K562 (cell line): ENCODE data around the gene PREX1. TPM values are rescaled to one million over a fixed set of nuclear protein-coding genes. Genes with fewer than 3 reads are reported as not detected.

Experiments
- ATAC-seq: fragments of 200-7000 bp; cut with Tn5 transposase; 3 replicates; pipeline ENCODE4 v1.9.1; 2020; ENCODE audit warnings: moderate library complexity
- BruUV-seq: library from RNA; stranded (reverse); fragments of 400-500 nt; replicated peaks from 2 replicates; lab custom pipeline; 2021; lab: Mats Ljungman, UMichigan
- CTCF ChIA-PET: fragments of 300-600 bp; formaldehyde crosslinking; extraction: SDS; loops from one replicate; lab custom pipeline; 2021; ENCODE audit warnings: low intra/inter-chr PET ratio; lab: Yijun Ruan, JAX
- POLR2A ChIA-PET: fragments of 300-600, 350-650 bp; sonication (Branson Sonifier 250); formaldehyde crosslinking; extraction: SDS; loops from one replicate; lab custom pipeline; 2021; ENCODE audit warnings: antibody characterized with exemption, inconsistent platforms; lab: Yijun Ruan, JAX
- DNase-seq, 4 experiments: peaks; one replicate each; pipeline versions ENCODE4 v3.0.0 to v3.0.0-alpha.2; 2011 to 2018; ENCODE audit warnings: low spot score in 3 of 4, mixed read lengths in 3 of 4; ENCODE audit errors: extremely low read depth in 1 of 4
- FAIRE-seq: peaks from 2 replicates; lab custom pipeline; 2011; peaks lifted over from hg19 to GRCh38; lab: Jason Lieb, UNC
- H2AFZ ChIP-seq: 2 replicates; pipeline ENCODE4 v1.6.0; 2011; ENCODE audit warnings: low read depth, low read length, control low read depth, inconsistent platforms
- H3K27ac ChIP-seq: fragments of 200-600 bp; 3 replicates; pipeline ENCODE4 v1.8.0; 2011; ENCODE audit warnings: low read depth, mild to moderate bottlenecking, control low read depth, inconsistent platforms, low read length, moderate library complexity, mixed read lengths; ENCODE audit errors: extremely low read depth
- H3K27me3 ChIP-seq, 2 experiments: fragments of 300-600 bp in 1 of 2; 2 replicates in 1 of 2; 3 replicates in 1 of 2; pipeline versions ENCODE4 v1.6.0 to v1.8.0; 2011; ENCODE audit warnings: inconsistent platforms in 2 of 2, low read length in 2 of 2, mild to moderate bottlenecking in 1 of 2, mixed read lengths in 1 of 2, moderate library complexity in 1 of 2; ENCODE audit not compliant: control insufficient read depth in 2 of 2, insufficient read depth in 2 of 2
- H3K36me3 ChIP-seq: fragments of 300-600 bp; 3 replicates; pipeline ENCODE4 v1.8.0; 2011; ENCODE audit warnings: mild to moderate bottlenecking, low read length, inconsistent platforms; ENCODE audit not compliant: control insufficient read depth, insufficient read depth
- H3K4me1 ChIP-seq, 2 experiments: fragments of 200-600 bp in 1 of 2; replicated peaks in 1 of 2; 2 replicates in 1 of 2; 3 replicates in 1 of 2; pipeline versions ENCODE4 v1.5.1 to v1.8.0; 2011; ENCODE audit warnings: inconsistent platforms in 2 of 2, low read length in 2 of 2, mild to moderate bottlenecking in 1 of 2, mixed read lengths in 1 of 2, moderate library complexity in 1 of 2; ENCODE audit not compliant: control insufficient read depth in 2 of 2, insufficient read depth in 2 of 2
- H3K4me2 ChIP-seq: 2 replicates; pipeline ENCODE4 v1.6.1; 2011; ENCODE audit warnings: low read length, control low read depth, inconsistent platforms, mixed read lengths; ENCODE audit not compliant: insufficient read depth
- H3K4me3 ChIP-seq: fragments of 200-600 bp; sonication (generic), shearing (Covaris generic); 2 replicates; pipeline ENCODE4 v1.5.1; 2016; ENCODE audit warnings: control low read depth, inconsistent platforms
- H3K79me2 ChIP-seq: fragments of 200-600 bp; 3 replicates; pipeline ENCODE4 v1.8.0; 2011; ENCODE audit warnings: low read length, inconsistent platforms; ENCODE audit not compliant: control insufficient read depth, insufficient read depth
- H3K9ac ChIP-seq, 2 experiments: 2 replicates each; pipeline versions ENCODE4 v1.6.0 to v1.6.1; 2011; ENCODE audit warnings: low read depth in 2 of 2, low read length in 2 of 2, control low read depth in 1 of 2, inconsistent platforms in 1 of 2, mild to moderate bottlenecking in 1 of 2, mixed read lengths in 1 of 2; ENCODE audit not compliant: insufficient read depth in 1 of 2
- H3K9me1 ChIP-seq: one replicate; pipeline ENCODE4 v1.6.0; 2011; ENCODE audit warnings: inconsistent platforms, mild to moderate bottlenecking, low read length, moderate library complexity; ENCODE audit not compliant: control insufficient read depth, insufficient read depth
- H3K9me3 ChIP-seq: replicated peaks from 2 replicates; pipeline ENCODE4 v1.5.1; 2011; ENCODE audit warnings: low read depth, low read length, inconsistent platforms; ENCODE audit not compliant: control insufficient read depth, insufficient read depth
- H4K20me1 ChIP-seq: replicated peaks from 2 replicates; pipeline ENCODE4 v1.6.1; 2011; ENCODE audit warnings: low read length, inconsistent platforms, mixed read lengths; ENCODE audit not compliant: control insufficient read depth, insufficient read depth
- ATF3 ChIP-seq, 2 experiments: fragments of 450-650 bp in 1 of 2; sonication (generic) in 1 of 2; formaldehyde crosslinking in 1 of 2; IDR thresholded peaks in 1 of 2; conservative IDR thresholded peaks in 1 of 2; 2 replicates each; pipeline versions ENCODE4 v1.6.1 to v1.8.1; 2016 to 2023; ENCODE audit warnings: mild to moderate bottlenecking in 2 of 2, moderate library complexity in 2 of 2, inconsistent platforms in 1 of 2, missing genetic modification reagents in 1 of 2
- BMI1 ChIP-seq: fragments of 150-350 bp; IDR thresholded peaks from 2 replicates; pipeline ENCODE4 v1.6.1; 2014; ENCODE audit warnings: low read length
- DEAF1 ChIP-seq: fragments of 450-650 bp; formaldehyde crosslinking; IDR thresholded peaks from 2 replicates; pipeline ENCODE4 v1.4.0; 2020; ENCODE audit warnings: mild to moderate bottlenecking, moderate library complexity
- FOXA3 ChIP-seq, 2 experiments: fragments of 450-650 bp in 1 of 2; sonication (generic) in 1 of 2; formaldehyde crosslinking; IDR thresholded peaks in 1 of 2; conservative IDR thresholded peaks in 1 of 2; 2 replicates each; pipeline versions ENCODE4 v1.4.0 to v1.8.0; 2020 to 2022; ENCODE audit warnings: mild to moderate bottlenecking in 2 of 2, missing genetic modification reagents in 1 of 2
- HNRNPL ChIP-seq: fragments of 200-400 bp; formaldehyde crosslinking; IDR thresholded peaks from 2 replicates; pipeline ENCODE4 v1.6.1; 2017; ENCODE audit warnings: low read depth, mild to moderate bottlenecking, low read length
- JUN ChIP-seq, 2 experiments: sonication (generic) in 1 of 2; formaldehyde crosslinking in 1 of 2; IDR thresholded peaks; 2 replicates each; pipeline versions ENCODE4 v1.6.1 to v1.8.0; 2012 to 2022; ENCODE audit warnings: borderline replicate concordance in 2 of 2, mild to moderate bottlenecking in 2 of 2, improper control_type of control experiment in 1 of 2, low read depth in 1 of 2, low read length in 1 of 2, missing genetic modification reagents in 1 of 2
- NELFE ChIP-seq: IDR thresholded peaks from 2 replicates; pipeline ENCODE4 v1.6.1; 2011; ENCODE audit warnings: mild to moderate bottlenecking; ENCODE audit not compliant: insufficient read depth, insufficient read length
- TRIM28 ChIP-seq: fragments of 450-650 bp; IDR thresholded peaks from 2 replicates; pipeline ENCODE4 v1.6.1; 2017
- ZBTB17 ChIP-seq: fragments of 450-650 bp; formaldehyde crosslinking; IDR thresholded peaks from 2 replicates; pipeline ENCODE4 v1.4.0; 2020; ENCODE audit warnings: mild to moderate bottlenecking
- ZFX ChIP-seq: sonication (generic); formaldehyde crosslinking; IDR thresholded peaks from 2 replicates; pipeline ENCODE4 v1.8.0; 2022; ENCODE audit warnings: mild to moderate bottlenecking, missing genetic modification reagents, moderate library complexity
- ZNF830 ChIP-seq: fragments of 250-450 bp; sonication (Bioruptor Pico); IDR thresholded peaks from 2 replicates; pipeline ENCODE4 v1.5.0; 2021; ENCODE audit warnings: mild to moderate bottlenecking
- WGBS: fragments of 100-300 bp; shearing (Covaris generic); methylation state at CpG from one replicate; pipeline ENCODE4 v1.1.6; 2016; ENCODE audit warnings: low coverage, mixed read lengths; ENCODE audit not compliant: insufficient coverage; ENCODE audit errors: missing lambda C conversion rate; 5-methylcytosine and 5-hydroxymethylcytosine counted together
- in situ Hi-C: fragments of 300-500 bp; cut with MboI; formaldehyde crosslinking; loops from 4 replicates; pipeline ENCODE4 v1.15.0; 2018; ENCODE audit warnings: inconsistent platforms, mixed read lengths
- intact Hi-C: fragments of 100-400 bp; cut with micrococcal nuclease; formaldehyde crosslinking; loops from 2 replicates; pipeline ENCODE4 v1.14.2; 2022
- polyA plus RNA-seq, 8 experiments: library from polyadenylated mRNA; depleted of rRNA in 4 of 8; stranded (reverse) in 5 of 8; unstranded in 3 of 8; fragments of >200 nt; fragmentation: Nextera tagmentation in 2 of 8; fragmentation: Illumina TruSeq in 1 of 8; extraction: Ambion mirVana in 2 of 8; extraction: Trizol in 1 of 8; gene quantifications; 2 replicates each; pipeline versions ENCODE4 v1.2.1 to v1.2.3, GENCODE V29; 2011 to 2014; ENCODE audit warnings: inconsistent platforms in 1 of 8, missing spikeins in 1 of 8
- total RNA-seq, 7 experiments: library from RNA; depleted of rRNA in 6 of 7; stranded (reverse); fragments of >200 nt in 6 of 7; fragmentation: Illumina TruSeq in 2 of 7; extraction: Trizol in 2 of 7; gene quantifications; 2 replicates each; pipeline versions ENCODE4 v1.2.1 to v1.2.3, GENCODE V29; 2011 to 2021; ENCODE audit warnings: low replicate concordance in 1 of 7

The PREX1 gene
- total and polyA plus RNA-seq, 9 of the 15 experiments (the other 6 are each of a cell fraction or from before 2014, with no cell fraction given), result 0.37 to 10.4 (median 4.8) TPM

- Histone ChIP-seq H3K27me3 (peaks cover 2 to 32% of the 10 kb centered on the region in 2 experiments; a peak in 3 of 5 replicates), H3K36me3 (no peaks in the 10 kb centered on the region), H4K20me1 (no peaks in the 10 kb centered on the region), H3K27ac (no peak overlapping the region), H2AFZ (no peak overlapping the region), H3K9ac (no peak overlapping the region), H3K79me2 (no peaks in the 10 kb centered on the region), H3K4me3 (no peak overlapping the region), H3K4me2 (no peak overlapping the region), H3K9me3 (no peaks in the 10 kb centered on the region), H3K4me1 (no peaks in the 10 kb centered on the region), H3K9me1 (no peaks in the 10 kb centered on the region)
- ATAC-seq (no peak), FAIRE-seq (no peak), DNase-seq (no peak)
- WGBS, result 0% methylated on average over 6 of the region's 6 CpGs
- no peak for TF ChIP-seq ZBTB17 (CRISPR knock-in tag)
- TF ChIP-seq ZNF830 (CRISPR knock-in tag), result no peak
- TF ChIP-seq NELFE, result no peak
- no peak for TF ChIP-seq DEAF1
- TF ChIP-seq JUN (IDR thresholded peaks at IDR 0.05; ENCODE audit: borderline replicate concordance, low read depth, low read length), result no peak
- no peak for TF ChIP-seq JUN (CRISPR knock-in tag; IDR thresholded peaks at IDR 0.05; ENCODE audit: borderline replicate concordance)
- no peak for TF ChIP-seq TRIM28
- no peak for TF ChIP-seq ATF3 (IDR thresholded peaks at IDR 0.05)
- no peak for TF ChIP-seq ATF3 (CRISPR knock-in tag; conservative IDR thresholded peaks at IDR 0.05)
- TF ChIP-seq ZFX (CRISPR knock-in tag), result no peak
- TF ChIP-seq BMI1, result no peak
- no peak for TF ChIP-seq FOXA3 (CRISPR knock-in tag; conservative IDR thresholded peaks at IDR 0.05 in 1 of 2, IDR thresholded peaks at IDR 0.05 in 1 of 2)
- no peak for TF ChIP-seq HNRNPL
- CTCF ChIA-PET, result no interaction called here
- no TSS peak for BruUV-seq
- in situ Hi-C loops, result no loop called here
- POLR2A ChIA-PET, result no interaction called here
- intact Hi-C loops, result no loop called here
Measured at GRCh38 chr20:48612335-48612734, 215.5 kb downstream of the PREX1 start.
